PC-3 (cell line): ENCODE measurements around the gene GBP3. TPM values are rescaled to one million over a fixed set of nuclear protein-coding genes. Genes with fewer than 3 reads are reported as not detected.

Experiments
- ATAC-seq: fragments of 200-7000 bp; cut with Tn5 transposase; 2 replicates; pipeline ENCODE4 v1.9.1; 2020; ENCODE audit warnings: mild to moderate bottlenecking, moderate library complexity
- Bru-seq: library from RNA; stranded (reverse); fragments of 400-500 nt; gene quantifications from one replicate; lab custom pipeline; 2021; lab: Mats Ljungman, UMichigan
- BruChase-seq, 2 experiments: library from RNA; stranded (reverse); fragments of 400-500 nt; gene quantifications; one replicate each; lab custom pipeline; 2021; lab: Mats Ljungman, UMichigan
- BruUV-seq: library from RNA; stranded (reverse); fragments of 400-500 nt; replicated peaks from 2 replicates; lab custom pipeline; 2021; lab: Mats Ljungman, UMichigan
- CTCF ChIA-PET: fragments of 300-600 bp; sonication (Branson Sonifier 250); formaldehyde crosslinking; loops from one replicate; lab custom pipeline; 2022; ENCODE audit warnings: antibody characterized with exemption; lab: Charles Lee
- POLR2A ChIA-PET: fragments of 300-600 bp; sonication (Branson Sonifier 250); formaldehyde crosslinking; loops from one replicate; lab custom pipeline; 2022; ENCODE audit warnings: antibody characterized with exemption; ENCODE audit not compliant: unreplicated experiment; lab: Charles Lee
- DNase-seq: peaks from one replicate; pipeline ENCODE4 v3.0.0-alpha.2; 2015
- H2AFZ ChIP-seq: fragments of 300-600 bp; sonication (generic); 2 replicates; pipeline ENCODE4 v1.6.0; 2016; ENCODE audit warnings: antibody characterized with exemption, low read length
- H3F3A ChIP-seq: fragments of 300-600 bp; sonication (generic); one replicate; pipeline ENCODE4 v1.6.0; 2017; ENCODE audit warnings: antibody characterized with exemption, low read length, control low read depth, mild to moderate bottlenecking; ENCODE audit not compliant: unreplicated experiment
- H3K27ac ChIP-seq: fragments of 300-600 bp; sonication (generic); 2 replicates; pipeline ENCODE4 v1.5.1; 2016; ENCODE audit warnings: mild to moderate bottlenecking, low read length
- H3K27me3 ChIP-seq: fragments of 300-600 bp; sonication (generic); 2 replicates; pipeline ENCODE4 v1.6.1; 2016; ENCODE audit warnings: low read length, mixed read lengths
- H3K36me3 ChIP-seq: fragments of 300-600 bp; sonication (generic); 2 replicates; pipeline ENCODE4 v1.6.1; 2016; ENCODE audit warnings: low read depth, mixed run types, low read length, mixed read lengths
- H3K4me1 ChIP-seq: fragments of 300-600 bp; sonication (generic); 2 replicates; pipeline ENCODE4 v1.5.1; 2016; ENCODE audit warnings: low read length; ENCODE audit not compliant: insufficient read depth
- H3K4me2 ChIP-seq: fragments of 300-600 bp; sonication (generic); 2 replicates; pipeline ENCODE4 v1.6.0; 2016; ENCODE audit warnings: low read length
- H3K4me3 ChIP-seq: fragments of 300-600 bp; sonication (generic); 2 replicates; pipeline ENCODE4 v1.5.1; 2016; ENCODE audit warnings: mild to moderate bottlenecking, low read length, mixed read lengths
- H3K79me2 ChIP-seq: fragments of 300-600 bp; sonication (generic); 2 replicates; pipeline ENCODE4 v1.6.1; 2017; ENCODE audit warnings: low read length, mixed read lengths
- H3K9ac ChIP-seq: fragments of 300-600 bp; sonication (generic); 2 replicates; pipeline ENCODE4 v1.6.0; 2016; ENCODE audit warnings: mild to moderate bottlenecking, low read length
- H3K9me2 ChIP-seq: fragments of 300-600 bp; sonication (generic); replicated peaks from 2 replicates; pipeline ENCODE4 v1.6.1; 2016; ENCODE audit warnings: mixed run types, low read length, mixed read lengths
- H3K9me3 ChIP-seq: fragments of 300-600 bp; sonication (generic); 2 replicates; pipeline ENCODE4 v1.6.1; 2016; ENCODE audit warnings: low read length, mixed read lengths
- H4K20me1 ChIP-seq: fragments of 300-600 bp; sonication (generic); 2 replicates; pipeline ENCODE4 v1.6.1; 2016; ENCODE audit warnings: low read length, mixed read lengths
- EZH2 ChIP-seq: fragments of 300-600 bp; sonication (generic); IDR thresholded peaks from one replicate; pipeline ENCODE4 v1.6.1; 2017; ENCODE audit warnings: antibody characterized with exemption, mild to moderate bottlenecking, low read length; ENCODE audit not compliant: unreplicated experiment
- EZH2phosphoT487 ChIP-seq: fragments of 300-600 bp; sonication (generic); IDR thresholded peaks from 2 replicates; pipeline ENCODE4 v1.6.1; 2018; ENCODE audit warnings: mild to moderate bottlenecking, antibody characterized with exemption, low read length, borderline replicate concordance
- intact Hi-C: fragments of 100-400 bp; cut with micrococcal nuclease; formaldehyde crosslinking; loops from 2 replicates; pipeline ENCODE4 v1.9.0; 2023
- long read RNA-seq: library from polyadenylated mRNA; unstranded; transcript quantifications from one replicate; pipeline ENCODE4 v2.0.0, GENCODE V29; 2021; ENCODE audit not compliant: unreplicated experiment
- total RNA-seq: library from RNA; depleted of rRNA; stranded (reverse); fragments of >200 nt; gene quantifications from 2 replicates; pipeline ENCODE4 v1.2.3, GENCODE V29; 2014; rRNA removed
- TF ChIP-seq, protein P1 (sequence below): fragments of 300-600 bp; sonication (generic); conservative IDR thresholded peaks from 2 replicates; pipeline ENCODE4 v1.5.1; 2017; ENCODE audit warnings: antibody characterized with exemption, low read depth, mild to moderate bottlenecking, low read length

Gene GBP3, protein sequence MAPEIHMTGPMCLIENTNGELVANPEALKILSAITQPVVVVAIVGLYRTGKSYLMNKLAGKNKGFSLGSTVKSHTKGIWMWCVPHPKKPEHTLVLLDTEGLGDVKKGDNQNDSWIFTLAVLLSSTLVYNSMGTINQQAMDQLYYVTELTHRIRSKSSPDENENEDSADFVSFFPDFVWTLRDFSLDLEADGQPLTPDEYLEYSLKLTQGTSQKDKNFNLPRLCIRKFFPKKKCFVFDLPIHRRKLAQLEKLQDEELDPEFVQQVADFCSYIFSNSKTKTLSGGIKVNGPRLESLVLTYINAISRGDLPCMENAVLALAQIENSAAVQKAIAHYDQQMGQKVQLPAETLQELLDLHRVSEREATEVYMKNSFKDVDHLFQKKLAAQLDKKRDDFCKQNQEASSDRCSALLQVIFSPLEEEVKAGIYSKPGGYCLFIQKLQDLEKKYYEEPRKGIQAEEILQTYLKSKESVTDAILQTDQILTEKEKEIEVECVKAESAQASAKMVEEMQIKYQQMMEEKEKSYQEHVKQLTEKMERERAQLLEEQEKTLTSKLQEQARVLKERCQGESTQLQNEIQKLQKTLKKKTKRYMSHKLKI
- total RNA-seq (23.3 and 24.9 TPM in 2 replicates), Bru-seq, nascent RNA (percentile 82 among the genes with signal in this experiment), BruChase-seq, experiment 1, labeled RNA remaining after a 6-hour chase (percentile 81 among the genes with signal in this experiment), BruChase-seq, experiment 2, labeled RNA remaining after a 2-hour chase (percentile 79 among the genes with signal in this experiment)
- long read RNA-seq, transcript GBP3-202 (11 exons, 3,067 nt), result major isoform, 21 of 48 reads
- long read RNA-seq, transcript GBP3-208 (12 exons, 2,561 nt), result minor isoform, 7 of 48 reads
- long read RNA-seq, partial matches to known transcripts, result 10 of 48 reads
- long read RNA-seq, other reads (novel, unspliced or antisense), result 10 of 48 reads

GRCh38 chr1:89022167-89022959, at the start of gene GBP3:
Gene GBP3 (minus strand): TSS chr1:89022866. CDS start chr1:89020721, 2,145 bp downstream.
- Histone ChIP-seq H3K9me3 (no peaks in the 10 kb centered on the region), H3K79me2 (peaks cover 17% of the 10 kb centered on the region), H3K4me2 (peak within 1 kb of the TSS; percentile 70), H3K27ac (peak within 1 kb of the TSS; percentile 68), H2AFZ (peak within 1 kb of the TSS; percentile 46), H3K27me3 (no peaks in the 10 kb centered on the region), H3K36me3 (0 out of 2 replicates have a peak, but pooled peaks cover 8% of the 10 kb centered on the region), H3F3A (no peaks in the 10 kb centered on the region), H4K20me1 (no peaks in the 10 kb centered on the region), H3K4me1 (peaks cover 24% of the 10 kb centered on the region), H3K9me2 (no peaks in the 10 kb centered on the region), H3K4me3 (peak within 1 kb of the TSS; percentile 63), H3K9ac (peak within 1 kb of the TSS; percentile 46)
- peak; percentile 70 for DNase-seq
- TF ChIP-seq EZH2phosphoT487 (no peak), EZH2 (no peak)
- TF ChIP-seq, protein P1, sequence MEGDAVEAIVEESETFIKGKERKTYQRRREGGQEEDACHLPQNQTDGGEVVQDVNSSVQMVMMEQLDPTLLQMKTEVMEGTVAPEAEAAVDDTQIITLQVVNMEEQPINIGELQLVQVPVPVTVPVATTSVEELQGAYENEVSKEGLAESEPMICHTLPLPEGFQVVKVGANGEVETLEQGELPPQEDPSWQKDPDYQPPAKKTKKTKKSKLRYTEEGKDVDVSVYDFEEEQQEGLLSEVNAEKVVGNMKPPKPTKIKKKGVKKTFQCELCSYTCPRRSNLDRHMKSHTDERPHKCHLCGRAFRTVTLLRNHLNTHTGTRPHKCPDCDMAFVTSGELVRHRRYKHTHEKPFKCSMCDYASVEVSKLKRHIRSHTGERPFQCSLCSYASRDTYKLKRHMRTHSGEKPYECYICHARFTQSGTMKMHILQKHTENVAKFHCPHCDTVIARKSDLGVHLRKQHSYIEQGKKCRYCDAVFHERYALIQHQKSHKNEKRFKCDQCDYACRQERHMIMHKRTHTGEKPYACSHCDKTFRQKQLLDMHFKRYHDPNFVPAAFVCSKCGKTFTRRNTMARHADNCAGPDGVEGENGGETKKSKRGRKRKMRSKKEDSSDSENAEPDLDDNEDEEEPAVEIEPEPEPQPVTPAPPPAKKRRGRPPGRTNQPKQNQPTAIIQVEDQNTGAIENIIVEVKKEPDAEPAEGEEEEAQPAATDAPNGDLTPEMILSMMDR, result no peak
- POLR2A ChIA-PET, result interaction anchor here (0.6 to 1.2 kb wide), 6 partner anchors 19 to 821 kb away, joined by 3 to 12 read pairs (median 4); no protein-coding TSS in a partner anchor
- ATAC-seq, result peak; percentile 73
- TSS peak; percentile 85 for BruUV-seq
- intact Hi-C loops, result loop anchor here (1.0 to 5.0 kb wide), 3 partner anchors 19 to 155 kb away; partner anchors contain the start of genes GBP2 and GBP7
- CTCF ChIA-PET, result interaction anchor here (1.0 kb wide), 1 partner anchor 38 kb away, joined by 19 read pairs; no protein-coding TSS in a partner anchor

DNA sequence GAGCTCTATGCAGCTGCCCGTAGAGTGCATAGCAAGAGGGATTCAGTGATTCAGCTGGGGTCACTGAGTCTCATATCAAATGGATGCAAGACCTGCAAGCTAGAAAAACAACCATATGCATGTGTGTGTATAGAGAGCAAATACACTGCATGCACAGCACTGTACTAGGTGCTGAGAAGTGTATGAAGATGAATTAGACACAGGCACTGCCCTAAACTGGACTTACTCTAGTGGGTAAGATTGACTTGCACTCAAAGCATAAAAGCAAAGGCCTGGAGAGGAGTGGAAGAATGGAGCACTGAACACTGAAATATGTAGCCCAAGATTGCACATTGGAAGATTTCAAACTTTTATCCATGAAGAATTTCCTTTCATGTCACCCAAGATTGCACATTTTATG, 47.8 kb upstream of the GBP3 start:
- CTCF ChIA-PET, result no interaction called here
- DNase-seq, result no peak
- Histone ChIP-seq H3K9me2 (no peaks in the 10 kb centered on the region), H3K79me2 (no peaks in the 10 kb centered on the region), H3F3A (no peaks in the 10 kb centered on the region), H3K9ac (no peak overlapping the region), H3K36me3 (no peaks in the 10 kb centered on the region), H3K9me3 (no peaks in the 10 kb centered on the region), H3K4me2 (no peak overlapping the region), H4K20me1 (no peaks in the 10 kb centered on the region), H3K27me3 (no peaks in the 10 kb centered on the region), H3K27ac (no peak overlapping the region), H3K4me1 (peaks cover 6% of the 10 kb centered on the region; the same call in 1 of the 2 replicates), H2AFZ (no peak overlapping the region), H3K4me3 (no peak overlapping the region)
- no TSS peak for BruUV-seq
- intact Hi-C loops, result no loop called here
- TF ChIP-seq EZH2phosphoT487 (no peak), EZH2 (no peak)
- TF ChIP-seq, protein P1, result no peak
- POLR2A ChIA-PET, result no interaction called here
- no peak for ATAC-seq
